Osteocyte (in vitro differentiated cells): ENCODE measurements around the gene OGFOD3. TPM values are rescaled to one million over a fixed set of nuclear protein-coding genes. Genes with fewer than 3 reads are reported as not detected.

Experiments used
- DNase-seq: peaks from one replicate; pipeline ENCODE4 v3.0.0; 2021; ENCODE audit warnings: mixed read lengths; ENCODE audit not compliant: unreplicated experiment; ENCODE audit errors: extremely low spot score
- H3K27ac Mint-ChIP-seq: one replicate; pipeline ENCODE4 v1.8.0; 2021; ENCODE audit warnings: mild to moderate bottlenecking, mixed read lengths; ENCODE audit not compliant: unreplicated experiment
- H3K27me3 Mint-ChIP-seq: one replicate; pipeline ENCODE4 v1.8.0; 2021; ENCODE audit warnings: mixed read lengths; ENCODE audit not compliant: unreplicated experiment
- H3K36me3 Mint-ChIP-seq: one replicate; pipeline ENCODE4 v1.8.0; 2021; ENCODE audit warnings: mixed read lengths; ENCODE audit not compliant: unreplicated experiment
- H3K4me1 Mint-ChIP-seq: one replicate; pipeline ENCODE4 v1.8.0; 2021; ENCODE audit warnings: mixed read lengths; ENCODE audit not compliant: unreplicated experiment
- H3K4me3 Mint-ChIP-seq: one replicate; pipeline ENCODE4 v1.8.0; 2021; ENCODE audit warnings: mild to moderate bottlenecking, moderate library complexity, mixed read lengths; ENCODE audit not compliant: unreplicated experiment
- H3K9me3 Mint-ChIP-seq: one replicate; pipeline ENCODE4 v1.8.0; 2021; ENCODE audit warnings: mixed read lengths; ENCODE audit not compliant: unreplicated experiment
- total RNA-seq: library from RNA; stranded (reverse); gene quantifications from 2 replicates; pipeline ENCODE4 v1.2.1, GENCODE V29; 2021
- TF ChIP-seq, protein P1 (sequence below): fragments of 200-600 bp; sonication (generic); IDR thresholded peaks from 2 replicates; pipeline ENCODE4 v1.5.0; 2021; ENCODE audit warnings: antibody characterized with exemption, mild to moderate bottlenecking, moderate library complexity

The OGFOD3 gene
- total RNA-seq, 1 donor from 2014 or later = 32.8 TPM

GRCh38 chr17:82435601-82436583 is 17.5 kb upstream of the OGFOD3 start:
- Mint-ChIP-seq H3K4me1 (peaks cover 7% of the 10 kb centered on the region), H3K4me3 (no peak overlapping the region), H3K27me3 (no peaks in the 10 kb centered on the region), H3K9me3 (no peaks in the 10 kb centered on the region), H3K27ac (no peak overlapping the region), H3K36me3 (peaks cover 2% of the 10 kb centered on the region)
- TF ChIP-seq, protein P1, sequence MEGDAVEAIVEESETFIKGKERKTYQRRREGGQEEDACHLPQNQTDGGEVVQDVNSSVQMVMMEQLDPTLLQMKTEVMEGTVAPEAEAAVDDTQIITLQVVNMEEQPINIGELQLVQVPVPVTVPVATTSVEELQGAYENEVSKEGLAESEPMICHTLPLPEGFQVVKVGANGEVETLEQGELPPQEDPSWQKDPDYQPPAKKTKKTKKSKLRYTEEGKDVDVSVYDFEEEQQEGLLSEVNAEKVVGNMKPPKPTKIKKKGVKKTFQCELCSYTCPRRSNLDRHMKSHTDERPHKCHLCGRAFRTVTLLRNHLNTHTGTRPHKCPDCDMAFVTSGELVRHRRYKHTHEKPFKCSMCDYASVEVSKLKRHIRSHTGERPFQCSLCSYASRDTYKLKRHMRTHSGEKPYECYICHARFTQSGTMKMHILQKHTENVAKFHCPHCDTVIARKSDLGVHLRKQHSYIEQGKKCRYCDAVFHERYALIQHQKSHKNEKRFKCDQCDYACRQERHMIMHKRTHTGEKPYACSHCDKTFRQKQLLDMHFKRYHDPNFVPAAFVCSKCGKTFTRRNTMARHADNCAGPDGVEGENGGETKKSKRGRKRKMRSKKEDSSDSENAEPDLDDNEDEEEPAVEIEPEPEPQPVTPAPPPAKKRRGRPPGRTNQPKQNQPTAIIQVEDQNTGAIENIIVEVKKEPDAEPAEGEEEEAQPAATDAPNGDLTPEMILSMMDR = no peak
- no peak for DNase-seq

DNA sequence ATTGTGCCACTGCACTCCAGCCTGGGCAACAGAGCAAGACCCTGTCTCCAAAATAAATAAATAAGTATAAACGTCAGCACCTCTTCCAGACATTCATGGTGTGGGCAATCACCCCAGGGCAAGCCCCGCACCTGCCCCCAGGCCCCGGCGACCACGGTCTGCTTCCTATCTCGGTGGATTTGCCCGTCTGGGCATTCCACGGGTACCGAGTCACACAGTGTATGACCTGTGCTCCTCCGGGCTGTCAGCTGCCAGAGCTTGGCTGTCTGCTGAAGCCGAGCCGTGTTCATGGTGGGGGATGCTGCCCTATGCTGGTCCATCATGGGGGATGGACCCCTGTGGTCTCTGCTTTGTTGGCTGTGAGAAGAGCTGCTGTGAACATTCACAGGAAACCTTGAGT is 16.7 kb upstream of the OGFOD3 start:
- DNase-seq = no peak
- no peaks in the 10 kb centered on the region for H3K27me3 Mint-ChIP-seq
- H3K27ac Mint-ChIP-seq = no peak overlapping the region

DNA sequence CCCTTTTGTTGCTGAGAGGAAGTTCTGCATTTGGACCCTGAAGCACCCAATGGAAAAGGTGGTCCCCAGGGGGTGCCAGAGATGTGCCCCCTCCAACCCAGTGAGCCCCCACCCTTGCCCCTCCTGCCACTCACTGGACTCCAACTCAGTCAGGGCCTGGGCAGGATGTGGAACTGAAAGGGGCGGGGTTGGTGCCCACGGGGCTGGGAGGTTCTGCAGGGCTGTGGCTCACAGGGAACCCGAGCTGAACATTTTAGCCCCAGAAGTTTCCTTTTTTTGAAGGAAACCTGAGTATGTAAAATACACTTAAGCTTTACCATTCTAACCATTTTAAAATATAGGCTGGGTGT is 15.8 kb upstream of the OGFOD3 start:
- H3K9me3 Mint-ChIP-seq = no peaks in the 10 kb centered on the region

More for the DNA sequence above, 16.7 kb upstream of the OGFOD3 start:
- TF ChIP-seq, protein P1 = no peak
- H3K36me3 Mint-ChIP-seq = peaks cover 2% of the 10 kb centered on the region
- H3K4me3 Mint-ChIP-seq = no peak overlapping the region
- peaks cover 3% of the 10 kb centered on the region for H3K4me1 Mint-ChIP-seq
- H3K9me3 Mint-ChIP-seq = no peaks in the 10 kb centered on the region

DNA sequence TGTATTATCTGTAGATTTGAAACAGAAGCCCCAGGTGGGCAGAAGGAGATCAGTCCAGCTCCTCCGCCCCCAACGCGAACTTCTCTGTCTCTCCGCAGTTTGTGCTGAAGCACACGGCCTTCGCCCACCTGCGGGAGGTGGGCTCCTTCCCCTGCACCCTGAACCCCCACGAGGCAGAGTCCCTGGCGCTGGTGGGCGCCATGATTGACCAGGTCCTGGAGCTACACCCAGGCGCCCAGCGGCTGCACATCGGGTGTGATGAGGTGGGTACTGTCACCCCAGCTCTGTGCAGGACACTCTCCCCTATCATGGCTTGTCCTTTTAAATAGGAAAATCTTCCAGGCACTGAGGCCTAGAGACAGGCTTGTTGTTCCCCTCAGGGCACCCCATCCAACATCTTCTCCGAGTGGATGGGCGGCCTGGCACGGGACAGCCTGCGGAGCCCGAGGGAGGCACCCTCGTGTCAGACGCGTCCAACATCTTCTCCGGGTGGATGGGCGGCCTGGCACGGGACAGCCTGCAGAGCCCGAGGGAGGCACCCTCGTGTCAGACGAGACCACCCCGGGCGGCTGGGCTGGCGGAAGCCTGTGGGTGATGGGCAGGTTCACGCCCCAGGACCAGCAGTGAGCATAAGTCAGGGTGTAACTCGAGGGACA is 15.3 kb upstream of the OGFOD3 start:
- Mint-ChIP-seq H3K36me3 (peaks cover 2% of the 10 kb centered on the region), H3K4me3 (no peak overlapping the region), H3K27ac (no peak overlapping the region), H3K4me1 (peaks cover 3% of the 10 kb centered on the region), H3K27me3 (no peaks in the 10 kb centered on the region), H3K9me3 (no peaks in the 10 kb centered on the region)
- DNase-seq = no peak
- TF ChIP-seq, protein P1 = no peak

More for the DNA sequence above, 15.8 kb upstream of the OGFOD3 start:
- DNase-seq = no peak
- Mint-ChIP-seq H3K4me1 (peaks cover 3% of the 10 kb centered on the region), H3K36me3 (peaks cover 2% of the 10 kb centered on the region), H3K27me3 (no peaks in the 10 kb centered on the region), H3K27ac (no peak overlapping the region), H3K4me3 (no peak overlapping the region)
- TF ChIP-seq, protein P1 = no peak

GRCh38 chr17:82432017-82432416 is 13.6 kb upstream of the OGFOD3 start:
- TF ChIP-seq, protein P1 = no peak
- peaks cover 3% of the 10 kb centered on the region for H3K4me1 Mint-ChIP-seq
- no peak overlapping the region for H3K27ac Mint-ChIP-seq
- DNase-seq = no peak
- no peaks in the 10 kb centered on the region for H3K27me3 Mint-ChIP-seq
- H3K9me3 Mint-ChIP-seq = no peaks in the 10 kb centered on the region
- peaks cover 2% of the 10 kb centered on the region for H3K36me3 Mint-ChIP-seq
- H3K4me3 Mint-ChIP-seq = no peak overlapping the region
